GM10248 (cell line): Measurements from ENCODE around the gene METAP2.

ENCODE experiments used
- CTCF ChIA-PET: fragments of 300-600 bp; sonication (Branson Sonifier 250); formaldehyde crosslinking; extraction: SDS; loops from one replicate; lab custom pipeline; 2021; ENCODE audit warnings: antibody characterized with exemption; lab: Yijun Ruan, JAX
- POLR2A ChIA-PET: fragments of 350-650 bp; sonication (Branson Sonifier 250); formaldehyde crosslinking; extraction: SDS; loops from one replicate; lab custom pipeline; 2020; ENCODE audit warnings: antibody characterized with exemption; lab: Yijun Ruan, JAX
- DNase-seq: peaks from one replicate; pipeline ENCODE4 v3.0.0; 2012; ENCODE audit errors: extremely low spot score
- CTCF ChIP-seq: IDR thresholded peaks from 2 replicates; pipeline ENCODE4 v1.5.1; 2012; ENCODE audit warnings: mild to moderate bottlenecking, low read depth; ENCODE audit errors: extremely low read depth, missing control alignments, control extremely low read depth

METAP2 gene

GRCh38 chr12:95465275-95465674 lies 8.7 kb upstream of the METAP2 start:
- POLR2A ChIA-PET, result no interaction called here

GRCh38 chr12:95470300-95470699 lies 3.7 kb upstream of the METAP2 start:
- CTCF ChIA-PET, result no interaction called here
- DNase-seq, result no peak
- TF ChIP-seq CTCF, result no peak
- POLR2A ChIA-PET, result no interaction called here

More at GRCh38 chr12:95465275-95465674, 8.7 kb upstream of the METAP2 start:
- CTCF ChIA-PET, result interaction anchor here (0.7 kb wide), 1 partner anchor 8 kb away, joined by 3 read pairs; the partner anchor contains the start of gene METAP2
- no peak for TF ChIP-seq CTCF
- DNase-seq, result no peak

- CTCF ChIA-PET, result interaction anchor here (1.1 to 2.0 kb wide), 4 partner anchors 8 to 256 kb away, joined by 3 to 6 read pairs (median 4); partner anchors contain the start of genes FGD6 and VEZT
- TF ChIP-seq CTCF, result no peak
- POLR2A ChIA-PET, result interaction anchor here (0.5 to 1.6 kb wide), 7 partner anchors 10 to 1210 kb away, joined by 3 to 8 read pairs (median 3); partner anchors contain the start of gene NR2C1
- DNase-seq, result peak; percentile 41
These were observed 595 bp upstream of the METAP2 start for GRCh38 chr12:95473231-95473883.

GRCh38 chr12:95474660-95474958 lies 657 bp downstream of the METAP2 start:
- no peak for DNase-seq
- POLR2A ChIA-PET, result no interaction called here
- TF ChIP-seq CTCF, result no peak
- CTCF ChIA-PET, result interaction anchor here (1.5 kb wide), 2 partner anchors 21 to 24 kb away, joined by 3 read pairs; no protein-coding TSS in a partner anchor

GRCh38 chr12:95480230-95480629 lies 6.3 kb downstream of the METAP2 start:
- no peak for TF ChIP-seq CTCF
- ChIA-PET CTCF (no interaction called here), POLR2A (no interaction called here)
- DNase-seq, result no peak

GRCh38 chr12:95481072-95481471 lies 7.1 kb downstream of the METAP2 start:
- no peak for DNase-seq
- ChIA-PET CTCF (no interaction called here), POLR2A (no interaction called here)
- TF ChIP-seq CTCF, result no peak
